GM20000 (cell line): ENCODE data around the gene SLC29A4.
"Not testable (repeated sequence)": the region's sequence is repeated elsewhere in the genome, so short reads cannot be mapped to it uniquely, and the experiment has no call there.

ENCODE experiments used
- DNase-seq: peaks from one replicate; pipeline ENCODE4 v3.0.0; 2012; ENCODE audit warnings: low spot score
- CTCF ChIP-seq: IDR thresholded peaks from 2 replicates; pipeline ENCODE4 v1.5.1; 2012; ENCODE audit warnings: mild to moderate bottlenecking, control low read depth; ENCODE audit errors: extremely low read depth, missing control alignments

Gene SLC29A4

GRCh38 chr7:5310822-5311405 lies 28.2 kb downstream of the SLC29A4 start:
- no peak for TF ChIP-seq CTCF
- DNase-seq = no peak

GRCh38 chr7:5312276-5313070 lies 29.7 kb downstream of the SLC29A4 start:
- not testable (repeated sequence) for DNase-seq

GRCh38 chr7:5313076-5313885 lies 30.5 kb downstream of the SLC29A4 start:
- not testable (repeated sequence) for DNase-seq

GRCh38 chr7:5314864-5315263 lies 32.1 kb downstream of the SLC29A4 start:
- no peak for DNase-seq
- no peak for TF ChIP-seq CTCF

- TF ChIP-seq CTCF = no peak
- no peak for DNase-seq
Observed at GRCh38 chr7:5315761-5316160, 33.0 kb downstream of the SLC29A4 start.

GRCh38 chr7:5318613-5319012 lies 35.9 kb downstream of the SLC29A4 start:
- not testable (repeated sequence) for DNase-seq

GRCh38 chr7:5320391-5320790 lies 37.6 kb downstream of the SLC29A4 start:
- no peak for DNase-seq
- TF ChIP-seq CTCF = no peak

GRCh38 chr7:5320802-5321396 lies 38.2 kb downstream of the SLC29A4 start:
- DNase-seq = no peak
- TF ChIP-seq CTCF = no peak
